Fibroblast of lung (primary cell): Measurements from ENCODE around the gene HEMK1.

Experiments used
- CTCF ChIP-seq, 2 donors: IDR thresholded peaks in 1 of 2; conservative IDR thresholded peaks in 1 of 2; 1 replicate in 1 of 2; 2 replicates in 1 of 2; pipeline ENCODE4 v1.5.1; 2011 to 2012; ENCODE audit warnings: low read length in 2 of 2, control low read depth in 1 of 2, inconsistent platforms in 1 of 2, low read depth in 1 of 2, mild to moderate bottlenecking in 1 of 2
- EZH2 ChIP-seq: IDR thresholded peaks from 2 replicates; pipeline ENCODE4 v1.5.1; 2012; ENCODE audit warnings: low read length, control low read depth, mild to moderate bottlenecking; ENCODE audit errors: missing control alignments

- TF ChIP-seq CTCF (conservative IDR thresholded peaks at IDR 0.05 in 1 of 2, IDR thresholded peaks at IDR 0.05 in 1 of 2; ENCODE audit: low read depth in 1 of 2, low read length in 2 of 2) (no peak), EZH2 (no peak)
Measured at GRCh38 chr3:50539356-50540286, 29.7 kb upstream of the HEMK1 start.
